NCI-H187 treated with DMSO at 0.1 percent for 48 hours (cell line): Measurements from ENCODE around the gene RIMBP2.
"Not testable (repeated sequence)": the region's sequence is repeated elsewhere in the genome, so short reads cannot be mapped to it uniquely, and the experiment has no call there.

ENCODE experiments used
- DNase-seq: peaks from one replicate; lab custom pipeline; 2025; lab: John Stamatoyannopoulos, UW

The RIMBP2 gene

DNA sequence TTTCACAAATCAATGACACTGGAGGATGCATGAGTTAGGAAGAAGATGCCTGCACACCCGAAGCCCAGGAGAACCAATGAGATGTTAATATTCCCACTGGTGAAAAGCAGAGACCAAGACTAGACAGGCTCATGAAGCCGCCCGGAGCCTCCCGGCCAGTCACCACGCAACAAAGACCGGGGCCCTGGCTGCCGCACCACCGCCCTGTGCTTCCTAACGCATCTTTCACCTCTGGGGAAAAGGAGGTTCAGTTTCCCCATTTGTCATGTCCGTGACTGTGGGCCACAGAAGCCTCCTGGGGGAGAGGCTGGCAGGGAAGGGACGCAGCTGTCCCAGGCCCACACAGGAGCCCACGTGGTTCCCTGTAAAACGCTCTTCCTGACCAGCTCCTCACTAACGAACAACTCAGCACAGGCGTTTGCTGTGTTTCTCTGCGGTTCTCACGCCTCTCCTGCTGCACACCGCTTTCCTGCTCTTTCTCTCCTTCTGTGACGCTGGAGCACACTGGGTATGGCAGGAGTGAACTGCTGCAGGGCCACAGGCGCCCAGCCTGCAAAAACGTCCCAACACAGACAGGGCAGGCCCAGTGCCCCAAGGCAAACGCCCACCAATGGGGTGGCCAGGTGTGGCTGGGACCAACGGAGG, 10.8 kb downstream of the RIMBP2 start:
- DNase-seq, result no peak

DNA sequence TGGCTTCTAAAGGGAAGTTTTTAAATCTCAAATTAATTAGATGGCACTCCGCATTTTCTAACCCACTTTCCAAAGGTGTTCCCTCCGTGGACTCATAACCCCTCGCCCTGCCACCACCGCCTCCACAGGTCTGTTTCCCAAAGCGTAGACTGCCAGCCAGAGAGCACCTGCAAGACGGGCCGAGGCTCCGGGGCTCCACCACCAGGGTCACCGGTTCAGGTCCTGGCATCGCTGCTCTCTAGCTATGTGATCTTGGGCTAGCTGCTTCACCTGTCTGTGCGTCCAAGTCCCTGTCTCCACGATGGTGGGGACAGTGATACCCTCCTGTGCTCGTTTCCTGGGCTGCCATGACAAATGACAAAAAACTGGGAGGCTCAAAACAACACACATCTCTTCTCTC, 11.5 kb downstream of the RIMBP2 start:
- no peak for DNase-seq

DNA sequence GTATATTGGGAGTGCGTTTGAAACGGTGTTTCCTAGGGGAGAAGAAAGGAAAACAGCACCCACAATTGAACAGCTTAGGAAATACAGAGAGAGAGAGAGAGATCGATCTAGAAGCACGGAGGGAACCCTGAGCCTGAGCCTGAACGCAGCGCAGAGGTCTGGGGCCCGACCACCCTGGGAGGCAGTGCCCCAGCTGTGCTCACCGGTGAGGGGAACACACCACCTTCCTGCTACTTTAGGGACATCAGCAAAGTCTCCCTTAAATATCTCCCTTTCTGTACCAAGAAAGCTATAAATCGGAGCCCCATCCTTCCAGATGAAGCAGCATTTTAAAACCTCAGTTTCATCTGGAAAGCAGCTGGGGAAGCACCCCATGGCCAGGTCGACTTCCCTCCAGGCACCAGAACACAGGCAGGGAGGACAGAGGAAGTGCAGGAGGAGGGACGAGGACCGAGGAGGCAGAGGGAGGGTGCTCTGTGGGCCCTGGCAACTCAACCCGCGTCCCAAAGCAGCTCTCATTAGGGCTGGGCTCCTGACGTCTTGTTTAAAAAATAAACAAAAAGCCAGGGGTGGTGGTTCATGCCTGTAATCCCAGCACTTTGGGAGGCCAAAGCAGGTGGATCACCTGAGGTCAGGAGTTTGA, 12.2 kb downstream of the RIMBP2 start:
- no peak for DNase-seq

DNA sequence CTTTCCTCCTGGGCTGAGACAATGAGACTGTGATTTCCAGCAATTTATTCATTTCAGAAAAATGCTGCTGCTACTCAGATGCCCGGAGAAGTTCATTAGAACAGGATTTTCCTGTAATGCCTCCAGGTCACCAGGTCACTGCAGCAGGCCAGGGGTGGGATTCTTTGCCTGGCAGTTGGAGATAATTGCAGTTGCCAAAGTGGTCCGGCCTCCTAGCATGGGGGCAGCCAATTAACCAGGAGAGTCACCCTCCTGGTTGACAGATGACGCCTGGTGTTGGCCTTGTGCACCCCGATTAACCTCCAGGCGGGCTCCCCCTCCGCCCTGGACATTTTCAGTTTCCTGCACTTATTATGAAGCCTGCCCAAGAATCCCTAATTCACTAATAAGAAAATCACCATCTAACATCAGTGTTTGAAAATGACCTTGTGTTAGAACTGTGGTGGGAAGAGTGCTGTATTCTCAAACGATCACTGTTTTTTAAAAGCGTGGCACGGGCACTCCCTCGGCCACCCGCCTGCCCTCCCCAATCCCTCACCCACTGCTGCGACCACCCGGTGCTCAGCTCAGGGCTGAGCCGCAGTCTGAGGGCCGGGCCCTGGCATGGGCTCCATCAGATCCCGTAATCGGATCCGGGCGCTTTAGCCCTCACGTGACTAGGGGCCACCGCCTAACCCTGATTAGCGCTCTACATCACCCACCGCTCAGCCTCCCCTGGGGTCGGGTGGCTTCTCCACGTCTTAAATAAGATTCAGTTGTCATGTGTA, 12.9 kb downstream of the RIMBP2 start:
- no peak for DNase-seq

DNA sequence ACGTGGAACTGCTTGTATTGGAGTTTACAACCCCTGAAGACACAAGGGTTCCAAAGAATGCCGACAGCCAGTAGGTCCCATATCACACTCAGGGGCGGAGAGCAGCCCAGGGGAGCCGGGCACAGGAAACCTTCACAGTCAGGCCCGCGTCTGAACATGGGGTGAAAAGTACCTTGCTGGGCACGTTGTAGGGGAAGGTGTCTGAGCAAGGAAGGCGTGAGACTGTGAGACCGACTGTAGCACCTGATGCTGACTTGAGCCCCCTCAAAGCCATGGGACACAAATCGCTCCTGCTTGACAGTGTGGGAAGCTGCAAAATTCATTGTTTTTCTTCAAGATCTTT, 14.7 kb downstream of the RIMBP2 start:
- no peak for DNase-seq

DNA sequence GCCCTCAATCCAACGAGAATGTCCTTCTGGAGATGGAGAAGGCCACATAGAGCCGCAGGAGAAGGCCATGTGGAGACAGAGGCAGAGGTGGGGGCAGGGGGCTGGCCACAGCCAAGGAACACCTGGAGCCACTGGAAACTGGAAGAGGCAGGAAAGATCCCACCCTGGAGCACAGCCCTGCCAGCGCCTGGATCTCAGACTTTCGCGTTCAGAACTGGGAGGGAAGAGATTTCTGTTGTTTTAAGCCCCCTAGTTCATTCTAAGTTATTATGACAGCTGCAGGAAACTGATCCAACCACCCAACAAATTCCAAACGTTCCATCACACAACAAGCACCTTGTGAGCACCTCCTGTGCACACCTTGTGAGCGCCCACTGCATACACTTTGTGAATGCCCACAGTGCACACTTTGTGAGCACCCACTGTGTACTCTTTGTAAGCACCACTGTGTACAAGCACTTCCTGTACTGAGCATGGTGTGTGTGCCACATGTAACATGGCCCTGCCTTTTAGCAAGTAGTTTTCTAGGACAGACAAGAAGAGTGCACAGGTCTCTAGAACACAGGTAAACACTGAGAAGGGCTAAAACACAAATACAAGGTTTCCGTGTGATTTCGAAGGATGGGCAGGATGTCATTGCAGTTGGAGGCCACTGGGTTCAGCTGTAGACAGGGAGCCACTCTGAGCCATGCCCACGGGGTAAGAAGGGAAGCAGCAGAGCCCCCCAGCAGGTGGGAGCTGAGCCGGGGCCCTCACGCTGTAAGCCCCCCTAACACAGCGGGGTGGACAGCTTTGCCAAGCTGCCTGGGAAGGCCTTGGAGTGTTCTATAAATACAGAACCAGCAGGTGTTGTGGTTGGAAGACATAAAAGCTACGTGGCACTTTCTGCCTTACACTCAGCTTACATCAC, 15.4 kb downstream of the RIMBP2 start:
- DNase-seq, result no peak

DNA sequence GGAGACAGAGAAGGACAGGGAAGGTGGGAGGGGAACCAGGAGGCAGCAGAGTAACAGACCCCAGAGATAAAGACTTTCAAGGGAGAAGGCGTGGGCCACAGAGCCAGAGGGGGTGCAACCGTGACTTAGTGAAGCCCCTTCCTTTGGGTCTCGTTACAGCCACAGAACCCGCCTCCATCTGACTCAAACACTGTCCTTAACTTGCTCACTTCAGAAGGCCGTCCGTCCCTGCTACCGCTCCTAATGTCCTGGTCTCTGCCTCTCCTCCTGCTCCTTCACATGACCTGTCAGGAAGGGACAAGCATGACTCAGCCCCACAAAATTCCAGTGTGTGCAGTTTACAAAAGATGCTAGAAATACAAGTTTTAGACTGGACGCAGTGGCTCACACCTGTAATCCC, 18.0 kb downstream of the RIMBP2 start:
- DNase-seq, result no peak

DNA sequence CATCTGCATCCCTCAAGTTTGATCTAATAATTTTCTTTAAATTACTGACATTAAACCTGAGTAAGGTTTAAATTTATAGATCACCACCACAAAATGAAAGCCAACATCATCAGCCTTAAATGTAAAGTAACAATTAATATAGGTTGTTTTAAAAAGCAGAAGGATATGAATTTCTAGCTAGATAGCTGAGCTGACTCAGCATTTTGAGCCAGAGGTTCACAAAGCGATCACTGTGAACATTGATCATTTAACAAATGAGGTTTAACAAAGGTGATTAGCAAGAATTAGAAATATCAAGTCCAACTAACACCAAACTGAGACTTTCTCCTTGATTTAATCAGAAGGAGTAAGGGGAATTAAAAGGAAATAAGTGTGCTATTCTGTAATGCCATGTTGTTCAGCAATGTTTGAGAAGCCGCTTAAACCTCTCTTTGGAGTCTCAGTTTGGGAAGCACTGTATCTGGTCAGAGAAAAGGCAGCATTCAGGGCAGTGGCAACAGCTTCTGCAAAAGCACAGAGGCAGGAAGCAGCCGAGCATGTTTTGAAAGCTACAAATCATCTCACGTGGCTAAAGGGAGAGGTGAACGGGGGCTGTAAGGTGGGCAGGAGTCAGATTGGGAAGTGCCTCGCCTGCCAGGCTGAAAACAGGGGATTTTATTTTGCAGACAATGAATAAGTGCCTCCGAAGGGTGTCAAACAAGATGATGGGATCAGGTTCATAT, 19.6 kb downstream of the RIMBP2 start:
- DNase-seq, result no peak

DNA sequence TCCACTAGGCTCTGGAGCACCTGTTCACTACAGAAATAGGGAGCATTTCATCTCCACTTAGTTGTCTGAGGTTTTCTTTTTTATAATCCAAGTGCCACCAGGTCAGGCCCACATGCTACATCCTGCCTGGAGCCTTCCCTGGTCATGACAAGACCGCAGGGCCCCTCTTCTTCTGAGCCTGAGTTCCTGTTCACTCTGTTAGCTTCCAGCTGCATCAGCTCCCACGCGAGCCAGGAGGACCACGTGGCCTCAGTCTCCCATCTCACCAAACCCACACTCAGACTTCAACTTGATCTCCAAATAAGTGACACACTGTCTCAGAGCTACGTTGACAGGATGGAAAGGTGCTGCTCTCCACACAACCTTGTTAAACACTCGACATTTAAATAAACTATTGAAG, 21.0 kb downstream of the RIMBP2 start:
- no peak for DNase-seq

DNA sequence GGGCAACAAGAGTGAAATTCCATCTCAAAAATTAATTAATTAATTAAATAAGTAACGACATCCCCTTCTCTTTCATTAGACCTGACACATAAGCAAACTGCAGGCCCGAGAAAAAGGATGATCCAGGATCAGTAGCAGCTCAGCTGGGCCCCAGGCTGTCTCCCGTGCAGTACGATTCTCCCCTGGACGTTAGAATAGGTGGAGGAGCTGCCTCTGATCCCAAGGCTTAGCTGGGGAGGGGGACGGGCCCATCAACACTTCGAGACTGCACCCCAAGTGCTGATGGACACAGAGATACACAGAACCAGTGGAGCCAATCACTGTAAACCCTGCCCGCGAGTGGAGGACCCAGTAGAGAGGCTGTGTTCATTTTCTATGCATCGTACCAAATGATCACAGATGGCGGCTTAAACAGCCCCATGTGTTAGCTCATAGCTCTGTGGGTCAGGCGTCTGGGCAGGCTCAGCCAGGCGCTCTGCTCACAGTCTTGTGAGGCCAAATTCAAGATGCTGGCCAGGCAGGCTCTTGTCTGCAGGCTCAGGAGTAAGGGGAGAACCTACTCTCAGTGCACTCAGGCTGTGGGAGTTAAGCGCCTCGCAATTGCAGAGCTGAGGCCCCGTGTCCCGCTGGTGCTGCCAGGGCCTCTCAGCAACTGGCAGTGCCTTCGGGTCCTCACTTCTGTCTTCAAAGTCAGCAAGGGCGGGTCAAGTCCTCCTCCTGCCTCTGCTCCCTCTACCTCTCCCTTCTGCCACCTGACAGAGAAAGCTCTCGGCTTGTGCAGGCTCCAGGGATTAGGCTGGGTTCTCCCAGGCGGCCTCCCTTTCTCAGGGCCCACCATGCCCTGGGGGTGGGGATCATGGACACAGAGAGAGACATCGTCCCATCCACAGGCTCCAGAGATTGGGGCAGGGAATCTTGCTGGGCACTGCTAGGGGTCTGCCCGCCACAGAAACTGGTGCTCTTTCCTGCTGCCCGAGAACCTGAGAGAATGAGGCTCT, 26.4 kb downstream of the RIMBP2 start:
- DNase-seq, result no peak

DNA sequence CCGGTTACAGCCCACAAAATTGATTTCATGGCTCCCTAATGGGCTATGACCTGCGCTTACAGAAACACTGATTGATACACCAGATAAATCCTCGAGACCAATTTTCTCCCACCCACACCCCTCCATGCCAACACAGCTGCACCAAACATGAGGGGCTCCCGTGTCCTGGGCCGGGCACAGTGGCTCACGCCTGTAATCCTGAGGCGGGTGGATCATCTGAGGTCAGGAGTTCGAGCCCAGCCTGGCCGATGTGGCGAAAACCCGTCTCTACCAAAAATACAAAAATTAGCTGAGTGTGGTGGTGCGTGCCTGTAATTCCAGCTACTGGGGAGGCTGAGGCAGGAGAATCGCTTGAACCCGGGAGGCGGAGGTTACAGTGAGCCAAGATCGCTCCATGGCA, 27.1 kb downstream of the RIMBP2 start:
- DNase-seq, result not testable (repeated sequence)

DNA sequence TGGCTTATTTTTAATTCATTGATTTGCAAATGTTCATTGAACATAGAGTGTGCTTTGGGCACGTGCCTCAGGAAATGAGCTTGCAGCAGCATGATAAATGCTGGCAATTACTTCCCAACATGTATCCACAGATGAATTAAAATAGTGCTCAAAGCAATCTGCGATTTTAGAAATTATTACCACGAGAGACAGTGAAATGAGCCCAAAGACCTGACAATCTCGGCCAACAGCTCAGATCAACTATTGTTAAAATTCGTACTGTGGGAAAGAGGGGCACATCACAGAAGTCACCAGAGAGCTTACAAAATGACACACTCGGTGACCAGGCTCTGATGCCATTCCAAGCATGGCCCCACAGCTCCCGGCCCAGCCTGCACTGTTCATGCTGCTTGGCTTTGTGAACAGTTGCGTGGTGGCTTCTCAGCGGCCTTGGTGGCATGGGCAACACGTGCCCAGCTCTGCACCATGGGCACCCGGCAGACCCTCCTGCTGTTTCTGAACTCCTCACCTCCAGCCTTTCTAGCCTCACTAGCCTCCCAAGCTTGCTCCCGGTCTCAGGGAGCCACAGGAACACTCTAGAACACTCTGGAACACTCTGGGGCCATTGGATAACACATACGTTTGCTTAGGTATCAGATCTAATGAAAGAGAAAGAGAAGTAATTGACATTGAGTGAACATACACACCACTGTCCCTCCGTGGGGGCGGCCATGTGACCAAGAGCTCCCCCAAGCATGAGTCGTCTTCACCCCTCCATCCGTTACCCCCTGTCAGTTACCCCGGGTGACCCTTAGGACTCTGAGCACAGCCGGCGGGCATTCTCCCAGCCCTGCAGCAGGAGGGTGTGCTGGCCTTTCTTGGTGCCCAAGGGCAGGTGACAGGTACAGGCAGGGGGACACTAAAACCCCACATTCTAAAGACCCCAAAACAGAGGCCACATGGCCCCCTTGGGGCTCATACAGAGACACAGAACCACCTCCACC, 28.0 kb downstream of the RIMBP2 start:
- no peak for DNase-seq

DNA sequence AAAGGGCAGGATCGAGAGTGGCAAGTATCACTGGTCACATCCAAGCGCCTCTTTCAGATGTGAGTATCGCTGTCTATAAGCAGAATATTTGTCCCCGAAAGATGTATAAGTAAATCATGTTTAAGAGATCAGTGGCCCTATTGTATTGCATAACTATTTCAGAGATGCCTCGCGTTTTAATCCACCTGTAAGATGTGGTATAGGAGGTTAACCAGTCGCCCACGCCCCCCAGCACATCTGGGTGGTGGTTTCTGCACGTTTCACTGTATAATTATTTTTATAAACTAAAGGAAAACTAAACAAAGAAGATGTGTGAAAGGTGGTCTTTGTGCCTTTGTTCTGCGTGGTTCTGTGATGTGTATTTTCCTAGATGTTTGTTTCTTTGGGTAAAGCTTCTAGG, 28.9 kb downstream of the RIMBP2 start:
- no peak for DNase-seq

DNA sequence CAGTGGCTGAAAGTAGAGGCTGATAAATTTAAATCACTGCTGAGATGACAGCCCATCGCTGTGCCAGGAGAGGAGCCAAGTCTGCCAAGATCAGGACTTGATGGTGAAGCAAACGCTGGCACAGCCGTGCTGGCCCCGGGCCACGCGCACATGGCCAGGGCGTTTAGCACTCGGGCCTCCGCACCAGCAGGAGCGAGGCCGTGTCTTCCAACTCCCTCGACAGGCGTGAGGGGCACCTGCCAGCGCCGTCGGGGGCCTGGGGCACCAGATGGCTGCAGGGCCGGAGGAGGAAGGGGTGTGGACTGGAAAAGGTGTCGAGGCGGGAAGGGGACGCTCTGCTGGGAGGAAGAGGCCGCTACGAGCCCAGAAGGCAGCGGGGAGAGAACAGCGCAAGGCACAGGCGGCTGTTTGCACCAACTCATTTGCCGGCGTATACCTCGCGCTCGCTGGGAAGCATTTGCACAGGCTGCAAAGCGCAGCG, 29.5 kb downstream of the RIMBP2 start:
- no peak for DNase-seq

DNA sequence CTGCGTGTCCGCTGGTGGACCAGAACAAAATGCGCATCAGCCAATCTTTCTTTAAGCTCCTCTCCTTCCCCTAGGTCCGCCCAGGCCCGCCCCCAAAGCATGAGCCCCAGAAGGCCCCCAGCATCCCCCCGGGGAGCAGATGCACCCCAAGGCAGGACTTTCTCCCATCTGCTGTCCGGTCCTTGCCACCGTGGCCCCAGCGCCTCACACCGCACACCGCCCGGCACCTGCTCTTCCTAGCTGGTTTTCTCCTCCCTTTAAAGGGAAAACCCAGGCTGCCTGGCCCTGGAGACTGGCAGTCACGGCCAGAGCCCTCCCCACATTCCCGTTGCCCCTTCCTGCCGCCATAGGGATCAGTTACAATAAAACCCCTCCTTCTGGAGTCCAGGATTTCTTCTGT, 30.2 kb downstream of the RIMBP2 start:
- no peak for DNase-seq

DNA sequence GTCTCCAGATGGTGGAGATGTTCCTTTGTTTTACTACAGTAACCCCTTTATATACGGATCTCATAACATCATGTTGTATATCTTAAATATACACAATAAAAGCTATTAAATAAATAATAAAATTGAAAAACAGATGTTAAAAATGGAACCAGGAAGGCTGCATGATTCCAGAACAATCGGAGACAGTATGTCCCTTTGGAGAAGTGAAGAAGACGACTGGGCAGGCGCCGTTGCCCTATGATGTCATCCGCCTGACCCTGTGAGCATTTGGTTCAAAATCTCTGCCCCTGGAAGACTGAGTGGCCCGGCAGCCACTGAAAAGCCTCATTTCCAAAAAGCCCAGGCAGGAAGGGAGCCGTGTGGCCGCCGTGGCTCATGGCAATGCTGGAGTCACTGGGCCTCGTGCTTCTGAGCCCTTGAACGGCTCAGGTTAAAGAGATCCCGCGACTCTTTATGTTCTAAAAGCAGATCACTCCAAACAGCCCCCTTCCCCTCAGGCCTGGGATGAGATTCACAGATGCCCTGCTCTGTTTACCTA, 30.8 kb downstream of the RIMBP2 start:
- DNase-seq, result no peak

DNA sequence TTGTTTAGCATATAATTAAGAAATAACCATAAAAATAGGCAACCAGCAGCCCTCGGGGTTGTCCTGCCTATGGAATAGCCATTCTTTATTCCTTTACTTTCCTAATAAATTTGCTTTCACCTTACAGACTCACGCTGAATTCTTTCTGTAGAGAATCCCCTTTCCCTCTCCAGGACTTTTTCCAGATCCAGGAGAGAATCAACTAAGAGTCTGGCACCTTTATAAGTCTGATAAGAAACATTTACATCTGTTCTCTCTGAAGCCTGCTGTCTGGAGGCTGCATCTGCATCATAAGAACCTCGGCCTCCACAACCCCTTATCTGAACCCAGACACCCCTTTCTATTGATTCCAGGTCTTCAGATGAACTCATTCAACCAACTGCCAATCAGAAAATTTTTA, 32.3 kb downstream of the RIMBP2 start:
- DNase-seq, result no peak

DNA sequence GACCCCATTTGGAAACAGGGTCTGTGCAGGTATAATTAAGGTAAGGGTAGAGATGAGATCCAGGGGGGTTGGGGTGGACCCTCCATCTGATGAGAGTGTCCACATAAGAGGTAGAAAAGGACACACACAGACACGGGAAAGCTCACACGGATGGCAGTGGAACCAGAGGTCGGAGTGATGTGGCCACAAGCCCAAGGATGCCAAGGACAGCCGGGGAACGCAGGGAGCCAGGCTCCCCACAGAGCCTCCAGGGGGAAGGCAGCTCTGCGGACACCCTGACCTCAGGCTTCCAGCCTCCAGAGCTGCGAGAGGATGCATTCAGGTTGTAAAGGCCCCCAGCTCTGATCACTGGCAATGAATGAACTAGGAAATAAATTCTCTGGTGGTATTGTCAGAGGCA, 33.0 kb downstream of the RIMBP2 start:
- no peak for DNase-seq

DNA sequence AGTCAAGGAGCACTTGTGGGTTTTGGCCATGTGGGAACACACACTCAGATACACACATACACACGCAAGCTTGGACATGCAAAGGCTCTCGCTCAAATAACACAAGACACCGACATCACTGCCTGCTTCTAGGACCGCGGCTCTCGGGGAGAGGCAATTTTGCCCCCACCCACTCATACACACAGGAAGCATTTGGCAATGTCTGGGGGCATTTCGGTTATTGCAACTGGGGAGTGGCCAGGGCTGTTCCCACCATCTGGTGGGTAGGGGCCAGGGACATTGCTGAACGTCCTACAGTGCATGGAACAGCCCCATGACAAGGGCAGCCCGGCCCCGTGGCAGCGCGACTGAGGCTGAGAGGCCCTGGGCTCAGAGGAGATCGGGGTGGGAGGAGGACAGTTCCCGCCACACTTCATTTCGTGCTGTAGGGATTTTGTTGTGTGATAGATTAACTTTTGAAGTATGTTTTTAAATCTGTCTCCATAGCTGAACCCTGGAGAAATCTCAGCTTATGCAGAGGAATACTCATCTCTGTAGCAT, 35.6 kb downstream of the RIMBP2 start:
- no peak for DNase-seq
